Coronary artery (tissue), 2 donors: Measurements from ENCODE around the gene MYO1D.

ENCODE experiments used
- DNase-seq: peaks from one replicate; pipeline ENCODE4 v3.0.0-alpha.2; 2017; ENCODE audit warnings: low spot score
- H3K27ac ChIP-seq, 2 donors: fragments of 200-600 bp; sonication (generic); one replicate each; pipeline ENCODE4 v1.5.1; 2016 to 2019
- H3K4me3 ChIP-seq: fragments of 200-600 bp; sonication (generic); 2 replicates; pipeline ENCODE4 v1.5.1; 2016; ENCODE audit warnings: mild to moderate bottlenecking, moderate library complexity
- CTCF ChIP-seq: fragments of 200-600 bp; sonication (generic); IDR thresholded peaks from one replicate; pipeline ENCODE4 v1.5.1; 2019; ENCODE audit warnings: antibody characterized with exemption

MYO1D gene

DNA sequence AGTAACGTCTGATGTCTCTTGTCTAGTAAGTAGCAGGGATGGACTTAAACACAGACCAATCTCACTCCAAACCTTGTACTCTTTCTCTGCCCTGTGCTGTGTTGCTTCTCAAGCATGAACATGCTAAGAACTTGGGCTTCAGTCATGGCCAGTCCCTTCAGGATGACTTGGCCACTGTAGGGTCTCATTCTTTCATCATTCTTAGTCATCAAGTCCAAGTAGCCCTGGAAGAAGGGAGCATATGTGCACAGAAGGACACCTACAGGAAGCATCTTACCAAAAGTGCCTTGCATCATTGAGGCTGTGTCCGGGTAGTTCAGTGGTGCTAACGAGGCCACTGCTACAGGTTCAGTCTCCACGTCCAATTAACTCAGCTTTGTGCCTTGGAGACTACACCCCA, 309.4 kb downstream of the MYO1D start:
- no peak for DNase-seq
- TF ChIP-seq CTCF, result no peak
- H3K27ac ChIP-seq, result no peak overlapping the region
- no peak overlapping the region for H3K4me3 ChIP-seq

- H3K4me3 ChIP-seq, result no peak overlapping the region
- TF ChIP-seq CTCF, result no peak
- DNase-seq, result no peak
- no peak overlapping the region for H3K27ac ChIP-seq
These were observed 309.8 kb downstream of the MYO1D start for GRCh38 chr17:32567086-32567485.

DNA sequence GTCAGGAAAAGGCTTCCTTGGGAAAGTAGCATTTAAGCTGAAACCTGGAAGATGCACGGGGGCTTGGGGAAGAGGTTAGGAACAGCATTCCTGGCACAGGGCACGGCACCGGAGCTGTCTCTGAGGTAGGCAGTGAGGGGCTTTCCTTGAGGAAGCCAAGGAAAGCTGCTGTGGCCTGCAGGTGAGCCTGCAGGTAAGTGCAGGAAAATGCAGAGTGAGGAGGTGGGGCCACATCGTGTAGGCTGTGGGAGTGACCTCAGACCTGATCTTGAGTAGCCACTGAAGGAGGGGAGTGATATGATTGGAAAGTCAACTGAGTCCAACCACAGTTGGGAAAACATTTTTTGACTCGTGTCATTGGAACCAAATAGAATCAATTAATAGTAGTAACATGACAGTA, 310.6 kb downstream of the MYO1D start:
- Histone ChIP-seq H3K4me3 (no peak overlapping the region), H3K27ac (no peak overlapping the region)
- no peak for TF ChIP-seq CTCF
- DNase-seq, result no peak

GRCh38 chr17:32565401-32565800, 311.5 kb downstream of the MYO1D start:
- no peak for DNase-seq
- no peak overlapping the region for H3K4me3 ChIP-seq
- no peak for TF ChIP-seq CTCF
- no peak overlapping the region for H3K27ac ChIP-seq

DNA sequence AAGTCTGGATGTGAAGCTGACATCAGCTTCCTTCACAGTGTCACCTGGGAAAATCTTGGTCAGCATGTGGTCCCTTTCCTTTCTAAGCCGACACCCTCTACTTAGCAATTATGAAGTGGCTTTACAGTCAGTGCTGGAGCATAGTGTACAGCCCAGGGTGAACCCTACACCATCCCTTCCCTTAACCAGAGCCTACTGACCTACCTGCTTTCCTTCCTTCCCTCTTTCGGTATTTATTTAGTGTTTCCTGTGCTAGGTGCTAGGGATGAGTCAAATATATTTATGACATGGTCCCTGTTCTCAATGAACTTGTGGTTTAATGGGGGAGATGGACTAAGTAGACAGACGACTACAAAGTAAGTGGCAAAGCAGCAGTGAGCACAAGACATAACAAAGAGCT, 312.6 kb downstream of the MYO1D start:
- no peak overlapping the region for H3K4me3 ChIP-seq
- no peak overlapping the region for H3K27ac ChIP-seq
- DNase-seq, result no peak
- no peak for TF ChIP-seq CTCF

DNA sequence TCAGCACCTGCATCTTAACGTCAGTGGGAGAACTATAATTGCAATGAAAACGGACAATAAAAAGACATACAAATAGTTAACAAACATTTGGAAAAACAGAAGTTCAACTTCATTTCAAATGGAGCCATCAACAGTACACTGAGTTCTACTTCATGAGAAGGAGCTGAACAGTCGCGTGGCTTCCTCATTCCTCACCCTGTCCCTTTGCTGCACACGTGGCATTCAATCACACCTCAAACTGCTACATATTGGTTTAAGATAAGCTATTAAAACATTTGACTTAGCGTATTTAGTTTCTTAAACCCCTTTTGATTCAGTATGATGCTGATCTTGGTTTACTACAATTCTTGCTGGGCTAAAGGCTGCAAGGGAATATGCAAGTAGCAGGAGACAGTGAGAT, 313.3 kb downstream of the MYO1D start:
- no peak for TF ChIP-seq CTCF
- DNase-seq, result no peak

DNA sequence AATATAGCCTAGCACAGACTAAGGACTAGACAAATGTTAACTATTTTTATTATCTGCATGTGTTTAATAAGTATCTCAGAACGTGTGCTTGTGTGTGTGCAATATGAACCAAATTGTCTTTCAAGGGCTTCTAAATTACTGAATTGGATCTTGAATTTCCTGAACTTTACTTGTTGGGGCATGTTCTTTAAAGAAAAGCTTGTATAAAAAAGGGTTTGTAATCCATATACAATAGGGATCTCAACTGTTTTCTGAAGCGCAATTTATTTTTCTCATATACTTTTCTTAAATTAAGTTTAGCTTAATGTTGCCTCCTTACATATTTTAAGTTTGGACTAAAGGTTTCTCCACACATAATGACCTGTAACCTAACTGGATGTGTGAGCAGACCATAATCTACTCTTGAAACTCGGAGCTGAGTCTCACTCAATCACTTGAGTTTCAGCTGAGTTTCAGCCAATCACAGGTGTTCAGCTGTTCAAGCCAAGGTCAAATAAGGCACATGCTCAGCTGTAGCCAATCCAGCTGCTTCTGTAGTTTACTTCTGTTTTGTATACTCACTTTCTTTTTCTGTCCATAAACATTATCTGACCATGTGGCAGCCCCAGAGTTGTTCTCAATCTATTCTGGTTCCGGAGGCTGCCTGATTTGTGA, 317.8 kb downstream of the MYO1D start:
- no peak for TF ChIP-seq CTCF
- Histone ChIP-seq H3K4me3 (no peak overlapping the region), H3K27ac (no peak overlapping the region)
- no peak for DNase-seq

More for the DNA sequence above, 313.3 kb downstream of the MYO1D start:
- no peak overlapping the region for H3K4me3 ChIP-seq
- no peak overlapping the region for H3K27ac ChIP-seq
